DMS153 treated with DMSO at 0.1 percent for 48 hours (cell line): ENCODE measurements around the gene SLC15A3.
"Not testable (repeated sequence)": the region's sequence is repeated elsewhere in the genome, so short reads cannot be mapped to it uniquely, and the experiment has no call there.

ENCODE experiments used
- DNase-seq: peaks from one replicate; lab custom pipeline; 2025; ENCODE audit not compliant: unreplicated experiment; lab: John Stamatoyannopoulos, UW

The SLC15A3 gene

GRCh38 chr11:60977224-60977623 is 25.2 kb upstream of the SLC15A3 start:
- DNase-seq = no peak

- no peak for DNase-seq
These were observed 22.8 kb upstream of the SLC15A3 start for GRCh38 chr11:60974726-60975125.

- DNase-seq = not testable (repeated sequence)
These were observed 22.3 kb upstream of the SLC15A3 start for GRCh38 chr11:60974316-60974715.

- DNase-seq = no peak
These were observed 21.7 kb upstream of the SLC15A3 start for GRCh38 chr11:60973699-60974098.

GRCh38 chr11:60972182-60973030 is 20.4 kb upstream of the SLC15A3 start:
- DNase-seq = no peak

- no peak for DNase-seq
These were observed 19.5 kb upstream of the SLC15A3 start, which contains the start of gene CD6 for GRCh38 chr11:60971520-60971919. CD6 (plus strand) TSS chr11:60971680; CDS start chr11:60971866, 186 bp downstream.

GRCh38 chr11:60970890-60971289 is 18.9 kb upstream of the SLC15A3 start:
- DNase-seq = no peak

- DNase-seq = no peak
These were observed 18.4 kb upstream of the SLC15A3 start for GRCh38 chr11:60970369-60970774.

- DNase-seq = no peak
These were observed 16.2 kb upstream of the SLC15A3 start for GRCh38 chr11:60968223-60968622.

GRCh38 chr11:60966890-60967289 is 14.9 kb upstream of the SLC15A3 start:
- no peak for DNase-seq

GRCh38 chr11:60964801-60965200 is 12.8 kb upstream of the SLC15A3 start:
- DNase-seq = no peak

- no peak for DNase-seq
These were observed 8.4 kb upstream of the SLC15A3 start for GRCh38 chr11:60960405-60960804.

- no peak for DNase-seq
These were observed 7.5 kb upstream of the SLC15A3 start for GRCh38 chr11:60959431-60959830.

- no peak for DNase-seq
These were observed 5.2 kb upstream of the SLC15A3 start for GRCh38 chr11:60957188-60957587.

GRCh38 chr11:60955571-60955970 is 3.6 kb upstream of the SLC15A3 start:
- DNase-seq = no peak

GRCh38 chr11:60954421-60954820 is 2.4 kb upstream of the SLC15A3 start:
- no peak for DNase-seq

GRCh38 chr11:60953781-60954180 is 1.8 kb upstream of the SLC15A3 start:
- DNase-seq = no peak

- DNase-seq = no peak
These were observed 780 bp upstream of the SLC15A3 start for GRCh38 chr11:60952742-60953170.

- no peak for DNase-seq
These were observed 421 bp downstream of the SLC15A3 start for GRCh38 chr11:60951606-60951903.

- no peak for DNase-seq
These were observed 907 bp downstream of the SLC15A3 start for GRCh38 chr11:60950933-60951605.

GRCh38 chr11:60950024-60950423 is 2.0 kb downstream of the SLC15A3 start:
- DNase-seq = no peak

GRCh38 chr11:60948250-60948649 is 3.7 kb downstream of the SLC15A3 start:
- DNase-seq = no peak
